HepG2 (cell line): Measurements from ENCODE around the gene CHD9.
A peak's percentile ranks its signal among the peaks of the same experiment; 100 is the strongest.

ENCODE experiments used
- CTCF ChIP-seq: sonication (generic); formaldehyde crosslinking; IDR thresholded peaks from 2 replicates; pipeline ENCODE4 v1.5.0; 2020; ENCODE audit warnings: mild to moderate bottlenecking, missing genetic modification reagents, moderate library complexity
- EHMT2 ChIP-seq: fragments of 200-600 bp; sonication (generic); IDR thresholded peaks from 2 replicates; pipeline ENCODE4 v1.7.0; 2017; ENCODE audit warnings: antibody characterized with exemption, low read depth, low read length, borderline replicate concordance
- GRHL1 ChIP-seq: sonication (generic); formaldehyde crosslinking; conservative IDR thresholded peaks from 2 replicates; pipeline ENCODE4 v1.8.0; 2022; ENCODE audit warnings: missing genetic modification reagents
- POLR2A ChIP-seq, 2 experiments: IDR thresholded peaks; 2 replicates each; pipeline ENCODE4 v1.6.1; 2011; ENCODE audit warnings: low read depth in 2 of 2, low read length in 2 of 2, mild to moderate bottlenecking in 1 of 2, moderate library complexity in 1 of 2; ENCODE audit not compliant: insufficient read depth in 1 of 2
- POLR2AphosphoS5 ChIP-seq: IDR thresholded peaks from 2 replicates; pipeline ENCODE4 v1.6.1; 2012; ENCODE audit warnings: low read depth, low read length
- RBAK ChIP-seq: sonication (generic); formaldehyde crosslinking; IDR thresholded peaks from 2 replicates; pipeline ENCODE4 v1.5.1; 2020; ENCODE audit warnings: mild to moderate bottlenecking, missing genetic modification reagents
- TAF1 ChIP-seq: sonication (generic); formaldehyde crosslinking; IDR thresholded peaks from 2 replicates; pipeline ENCODE4 v1.4.0; 2020; ENCODE audit warnings: missing genetic modification reagents
- ZBTB38 ChIP-seq: sonication (generic); formaldehyde crosslinking; IDR thresholded peaks from 2 replicates; pipeline ENCODE4 v1.5.1; 2020; ENCODE audit warnings: mild to moderate bottlenecking, missing genetic modification reagents
- ZNF207 ChIP-seq: fragments of 450-650 bp; IDR thresholded peaks from 2 replicates; pipeline ENCODE4 v1.6.1; 2016; ENCODE audit warnings: antibody characterized with exemption, borderline replicate concordance

- TF ChIP-seq GRHL1 (CRISPR knock-in tag) (no peak), RBAK (CRISPR knock-in tag) (no peak), CTCF (peak; percentile 67), EHMT2 (no peak), ZBTB38 (CRISPR knock-in tag) (no peak), ZNF207 (no peak), TAF1 (CRISPR knock-in tag) (no peak), POLR2AphosphoS5 (no peak), POLR2A (IDR thresholded peaks at IDR 0.05; ENCODE audit: insufficient read depth in 1 of 2, low read depth in 2 of 2, low read length in 2 of 2) (no peak)
These were observed 105.1 kb downstream of the CHD9 start for GRCh38 chr16:53159781-53160436.
